Embryonic facial prominence (tissue), 1 donor: ENCODE data around the gene DSPP.
"Not testable (repeated sequence)": the region's sequence is repeated elsewhere in the genome, so short reads cannot be mapped to it uniquely, and the experiment has no call there.

ENCODE experiments used
- DNase-seq: peaks from one replicate; pipeline ENCODE4 v3.0.0-alpha.2; 2016; ENCODE audit errors: extremely low spot score

Gene DSPP

DNA sequence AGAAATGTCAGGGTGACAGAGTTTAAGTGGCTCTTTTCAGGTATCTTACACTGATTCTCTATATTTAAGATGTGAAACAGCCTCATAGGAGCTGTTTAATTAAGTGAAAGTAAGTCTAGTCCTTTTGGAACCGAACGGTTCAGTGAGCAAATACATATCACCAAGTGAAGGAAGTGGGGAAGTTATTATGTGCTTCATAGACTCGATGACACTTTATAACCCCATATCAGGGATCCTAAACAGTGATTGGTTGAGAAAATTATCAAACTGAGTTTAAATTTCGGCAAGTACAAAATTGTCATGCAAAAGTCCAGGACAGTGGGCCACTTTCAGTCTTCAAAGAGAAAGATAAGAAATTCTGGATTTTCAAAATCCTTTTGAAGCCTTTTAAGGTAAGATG is at the start of gene DSPP:
Gene DSPP, plus strand, starts transcription at position 301 of the 400 bp plus-strand sequence. CDS start 2,380 bp downstream, outside the sequence.
- DNase-seq: no peak

GRCh38 chr4:87559090-87559837 is 49.1 kb upstream of the DSPP start:
- DNase-seq: no peak

- DNase-seq: no peak
Measured at GRCh38 chr4:87560802-87561201, 47.5 kb upstream of the DSPP start.

- DNase-seq: no peak
Measured at GRCh38 chr4:87565746-87566145, 42.6 kb upstream of the DSPP start.

- no peak for DNase-seq
Measured at GRCh38 chr4:87566276-87566675, 42.1 kb upstream of the DSPP start.

GRCh38 chr4:87567191-87567590 is 41.1 kb upstream of the DSPP start:
- no peak for DNase-seq

DNA sequence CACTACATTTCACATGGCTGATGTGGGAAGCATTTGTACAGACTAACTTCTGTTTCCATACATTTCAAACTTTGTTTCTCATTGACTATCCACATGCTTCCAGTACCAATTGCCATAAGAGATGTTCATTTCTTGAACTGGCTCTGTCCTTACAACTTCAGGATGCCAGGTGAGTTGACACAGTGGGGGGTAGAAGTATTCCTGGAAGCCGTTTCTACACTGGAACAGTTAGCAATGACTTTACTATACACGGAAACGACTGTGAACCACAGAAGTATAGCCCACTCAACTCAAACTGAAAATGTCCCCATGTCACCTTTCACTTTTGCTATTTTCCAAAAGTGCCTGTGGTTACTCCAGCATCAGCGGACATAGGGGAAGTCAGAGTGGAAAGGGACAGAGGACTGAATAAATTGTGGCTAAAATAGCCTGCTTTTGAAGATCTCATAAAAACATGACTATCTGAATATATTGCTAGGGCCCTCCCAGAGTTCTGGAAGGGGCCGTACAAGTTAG is 38.0 kb upstream of the DSPP start:
- no peak for DNase-seq

DNA sequence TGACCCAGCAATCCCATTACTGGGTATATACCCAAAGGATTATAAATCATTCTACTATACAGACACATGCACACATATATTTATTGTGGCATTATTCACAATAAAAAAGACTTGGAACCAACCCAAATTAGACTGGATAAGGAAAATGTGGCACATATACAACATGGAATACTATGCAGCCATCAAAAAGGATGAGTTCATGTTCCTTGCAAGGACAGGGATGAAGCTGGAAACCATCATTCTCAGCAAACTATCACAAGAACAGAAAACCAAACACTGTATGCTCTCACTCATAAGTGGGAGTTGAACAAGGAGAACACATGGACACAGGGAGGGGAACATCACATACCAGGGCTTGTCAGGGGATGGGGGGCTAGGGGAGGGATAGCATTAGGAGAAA is 34.0 kb upstream of the DSPP start:
- DNase-seq: not testable (repeated sequence)

GRCh38 chr4:87574996-87575395 is 33.3 kb upstream of the DSPP start:
- no peak for DNase-seq

DNA sequence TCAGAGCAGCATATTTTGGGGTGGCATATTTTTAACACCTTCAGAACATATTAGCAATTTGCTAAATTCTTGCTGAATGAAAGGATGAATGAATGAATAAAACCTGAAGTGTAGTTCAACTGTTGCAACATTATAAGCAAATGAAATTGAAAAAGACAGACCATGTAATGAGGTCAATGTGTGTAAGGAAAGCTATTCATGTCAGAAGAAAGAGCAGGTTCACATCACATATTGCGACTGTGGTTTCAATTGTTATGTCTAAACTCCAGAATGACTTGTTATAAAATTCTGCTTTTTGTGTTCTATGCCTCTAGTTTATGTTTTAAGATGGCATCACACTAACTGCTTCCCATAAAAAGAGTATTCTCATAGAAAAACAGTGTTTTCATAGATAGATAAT is 32.9 kb upstream of the DSPP start:
- no peak for DNase-seq

DNA sequence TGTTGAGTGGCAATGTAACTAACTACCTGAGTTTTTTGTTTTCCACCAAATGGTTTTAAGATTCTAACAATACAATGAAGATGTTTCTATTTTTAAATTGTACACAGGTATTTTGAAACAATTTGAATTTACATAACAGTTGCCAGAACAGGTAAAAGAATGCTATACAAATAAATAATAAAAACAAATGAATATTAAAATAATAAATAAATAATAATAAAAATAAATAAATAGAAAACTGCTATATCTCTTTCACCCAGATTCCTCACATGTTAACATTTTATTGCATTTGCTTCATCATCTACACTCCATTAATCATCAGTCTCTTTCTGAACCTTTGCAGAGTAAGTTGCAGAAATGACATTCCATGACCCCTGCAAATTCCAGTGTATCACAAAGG is 32.3 kb upstream of the DSPP start:
- DNase-seq: no peak

DNA sequence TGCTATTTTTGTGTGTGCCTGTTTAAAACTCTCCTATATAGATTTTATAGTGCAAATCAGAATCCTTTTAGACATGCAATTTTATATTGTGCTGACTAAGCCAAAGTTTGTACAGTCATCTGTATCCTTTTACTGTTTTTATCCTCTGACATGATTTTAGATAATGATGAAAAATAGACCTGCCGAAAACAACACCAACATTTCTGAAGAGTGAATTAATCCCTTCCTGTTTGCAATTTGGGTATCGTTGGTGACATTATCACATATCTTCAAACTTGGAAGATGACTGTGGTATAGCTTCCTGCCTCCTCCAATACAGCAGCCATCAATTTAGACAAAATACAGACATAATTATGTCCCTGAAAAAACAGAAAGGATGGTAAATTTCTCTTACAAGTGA is 28.9 kb upstream of the DSPP start:
- peak; percentile 4 for DNase-seq

- peak; percentile 0 for DNase-seq
Measured at GRCh38 chr4:87580057-87580456, 28.3 kb upstream of the DSPP start.

GRCh38 chr4:87584222-87584908 is 24.0 kb upstream of the DSPP start:
- peak; percentile 1 for DNase-seq

DNA sequence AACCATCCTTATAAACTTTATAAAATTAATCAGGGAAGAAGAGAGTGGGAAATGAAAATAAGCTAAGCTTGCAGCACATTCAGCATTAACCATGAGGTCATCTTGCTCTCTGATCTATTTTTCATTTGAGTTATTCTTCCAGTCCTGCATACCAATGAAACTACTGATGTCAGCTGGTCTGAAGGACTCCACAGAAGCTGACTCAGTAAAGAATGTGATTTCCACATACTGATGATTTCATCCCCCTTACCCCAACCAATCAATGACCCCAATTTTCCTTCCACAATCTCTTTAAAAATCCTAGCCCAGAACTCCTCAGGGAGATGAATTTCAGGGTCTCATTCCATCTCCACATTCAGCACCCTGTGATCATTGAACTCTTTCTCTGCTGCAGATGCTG is 18.8 kb upstream of the DSPP start:
- peak; percentile 5 for DNase-seq

DNA sequence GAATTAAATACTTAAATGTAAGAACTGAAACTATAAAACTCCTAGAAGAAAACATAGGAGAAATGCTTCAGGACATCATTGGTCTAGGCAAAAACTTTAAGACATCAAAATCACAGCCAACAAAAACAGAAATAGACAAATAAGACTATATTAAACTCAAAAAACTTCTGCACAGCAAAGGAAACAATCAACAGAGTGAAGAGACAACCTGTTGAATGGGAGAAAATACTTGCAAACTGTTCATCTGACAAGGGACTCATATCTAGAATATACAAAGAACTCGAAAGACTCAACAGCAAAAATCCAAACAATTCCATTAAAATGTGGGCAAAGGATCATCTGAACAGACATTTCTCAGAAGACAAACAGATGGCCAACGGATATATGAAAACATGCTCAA is 16.2 kb upstream of the DSPP start:
- no peak for DNase-seq

- no peak for DNase-seq
Measured at GRCh38 chr4:87601361-87601760, 7.0 kb upstream of the DSPP start.

DNA sequence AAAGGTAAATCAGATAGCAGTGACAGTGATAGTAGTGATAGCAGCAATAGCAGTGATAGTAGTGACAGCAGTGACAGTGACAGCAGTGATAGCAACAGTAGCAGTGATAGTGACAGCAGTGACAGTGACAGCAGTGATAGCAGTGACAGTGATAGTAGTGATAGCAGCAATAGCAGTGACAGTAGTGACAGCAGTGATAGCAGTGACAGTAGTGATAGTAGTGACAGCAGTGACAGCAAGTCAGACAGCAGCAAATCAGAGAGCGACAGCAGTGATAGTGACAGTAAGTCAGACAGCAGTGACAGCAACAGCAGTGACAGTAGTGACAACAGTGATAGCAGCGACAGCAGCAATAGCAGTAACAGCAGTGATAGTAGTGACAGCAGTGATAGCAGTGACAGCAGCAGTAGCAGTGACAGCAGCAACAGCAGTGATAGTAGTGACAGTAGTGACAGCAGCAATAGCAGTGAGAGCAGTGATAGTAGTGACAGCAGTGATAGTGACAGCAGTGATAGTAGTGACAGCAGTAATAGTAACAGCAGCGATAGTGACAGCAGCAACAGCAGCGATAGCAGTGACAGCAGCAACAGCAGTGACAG is 6.1 kb downstream of the DSPP start:
- no peak for DNase-seq

GRCh38 chr4:87616268-87616667 is 7.9 kb downstream of the DSPP start:
- no peak for DNase-seq

DNA sequence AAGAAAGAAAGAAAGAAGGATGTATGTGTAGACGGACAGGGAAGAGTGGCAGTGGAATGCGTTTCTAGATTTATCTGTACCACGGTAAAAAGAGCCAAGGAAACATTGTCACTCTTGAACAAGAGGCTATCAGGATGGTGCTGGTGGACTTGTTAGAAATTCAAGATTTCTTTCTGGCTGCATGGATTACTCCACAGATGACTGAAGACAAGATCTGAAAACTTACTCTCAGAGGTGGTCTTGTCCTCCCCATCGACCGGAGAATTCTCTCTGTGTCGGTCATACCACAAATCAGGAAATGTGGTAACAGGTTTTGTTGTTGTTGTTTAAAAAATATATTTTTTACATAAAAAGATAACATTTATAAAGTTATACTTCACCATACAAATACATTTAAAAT is 11.8 kb downstream of the DSPP start:
- no peak for DNase-seq

DNA sequence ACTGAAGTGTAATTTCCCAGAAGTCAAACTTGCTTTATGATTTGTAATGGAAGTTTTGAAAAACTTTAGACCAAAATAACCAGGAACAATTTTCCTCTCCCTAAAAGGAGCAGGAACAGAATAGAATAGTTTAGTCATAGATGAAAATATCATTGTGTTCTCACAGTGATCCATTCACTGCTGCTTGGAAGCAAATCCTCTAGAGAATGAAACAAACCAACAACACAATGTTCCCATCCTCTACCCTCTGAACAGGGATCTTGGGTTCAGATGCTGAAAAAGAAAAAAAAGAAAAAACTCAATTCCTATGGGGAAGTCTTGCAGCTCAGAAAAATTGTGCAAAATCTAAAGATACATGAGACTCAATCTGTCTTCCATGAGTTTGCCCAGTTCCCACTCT is 12.2 kb downstream of the DSPP start:
- DNase-seq: no peak

- DNase-seq: no peak
Measured at GRCh38 chr4:87622303-87622702, 14.0 kb downstream of the DSPP start.

- DNase-seq: no peak
Measured at GRCh38 chr4:87624698-87625097, 16.4 kb downstream of the DSPP start.
